Thyroid gland (tissue), 4 donors: Measurements from ENCODE around the gene SQSTM1. TPM values are rescaled to one million over a fixed set of nuclear protein-coding genes. Genes with fewer than 3 reads are reported as not detected.

ENCODE experiments used
- DNase-seq, 2 donors: peaks; one replicate each; pipeline ENCODE4 v3.0.0-alpha.2; 2019
- H3K27ac ChIP-seq, 3 donors: fragments of 200-600 bp; sonication (generic); 1 replicate in 2 of 3; 2 replicates in 1 of 3; pipeline ENCODE4 v1.5.1; 2016 to 2019; ENCODE audit warnings: mild to moderate bottlenecking in 1 of 3, moderate library complexity in 1 of 3
- H3K27me3 ChIP-seq: fragments of 200-600 bp; sonication (generic); one replicate; pipeline ENCODE4 v1.5.1; 2019
- H3K36me3 ChIP-seq, 2 donors: fragments of 200-600 bp; sonication (generic); one replicate each; pipeline ENCODE4 v1.5.1; 2016 to 2019
- H3K4me1 ChIP-seq, 2 donors: fragments of 200-600 bp; sonication (generic); one replicate each; pipeline ENCODE4 v1.5.1; 2017 to 2019
- H3K4me3 ChIP-seq, 3 donors: fragments of 200-600 bp; sonication (generic); replicated peaks in 1 of 3; 1 replicate in 2 of 3; 2 replicates in 1 of 3; pipeline ENCODE4 v1.5.1; 2016; ENCODE audit warnings: mild to moderate bottlenecking in 1 of 3
- H3K9me3 ChIP-seq: fragments of 200-600 bp; sonication (generic); one replicate; pipeline ENCODE4 v1.5.1; 2017
- CTCF ChIP-seq, 6 experiments: fragments of 200-600 bp in 3 of 6; fragments of 450-650 bp in 3 of 6; sonication (generic) in 3 of 6; IDR thresholded peaks; one replicate each; pipeline ENCODE4 v1.5.1; 2016 to 2019; ENCODE audit warnings: antibody characterized with exemption in 6 of 6, mild to moderate bottlenecking in 2 of 6, inconsistent platforms in 1 of 6, moderate library complexity in 1 of 6
- POLR2A ChIP-seq, 2 donors: fragments of 450-650 bp; IDR thresholded peaks; one replicate each; pipeline ENCODE4 v1.6.1; 2017; ENCODE audit warnings: antibody characterized with exemption in 2 of 2, mild to moderate bottlenecking in 2 of 2, moderate library complexity in 1 of 2
- WGBS, 2 donors: methylation state at CpG; one replicate each; pipeline ENCODE4 v1.1.5; 2017; 5-methylcytosine and 5-hydroxymethylcytosine counted together
- intact Hi-C: fragments of 100-400 bp; cut with DNase I; formaldehyde crosslinking; loops from one replicate; pipeline ENCODE4 v1.15.1; 2023
- total RNA-seq, 4 donors: library from RNA; depleted of rRNA; stranded (reverse); fragments of >200 nt; gene quantifications; one replicate each; pipeline ENCODE4 v1.2.3, GENCODE V29; 2016

The SQSTM1 gene
- total RNA-seq, 4 donors from 2014 or later = 649 to 1,146 (median 971) TPM

- no peak overlapping the region for H3K4me3 ChIP-seq
- H3K9me3 ChIP-seq = no peaks in the 10 kb centered on the region
- no peak for TF ChIP-seq CTCF (IDR thresholded peaks at IDR 0.05)
- no peak for TF ChIP-seq POLR2A (IDR thresholded peaks at IDR 0.05)
- H3K27ac ChIP-seq = no peak overlapping the region
- intact Hi-C loops = no loop called here
- H3K27me3 ChIP-seq = no peaks in the 10 kb centered on the region
- WGBS, 2 donors = 94 to 100% methylated on average over 2 to 3 of the region's 3 CpGs
- H3K36me3 ChIP-seq = peaks cover 37 to 47% of the 10 kb centered on the region in 2 donors
- no peak for DNase-seq
- peaks cover 0 to 6% of the 10 kb centered on the region in 2 donors for H3K4me1 ChIP-seq
Observed at GRCh38 chr5:179874136-179874535, 53.4 kb downstream of the SQSTM1 start.

GRCh38 chr5:179874536-179875292 is 54.0 kb downstream of the SQSTM1 start:
- Histone ChIP-seq H3K9me3 (no peaks in the 10 kb centered on the region), H3K36me3 (peaks cover 40 to 49% of the 10 kb centered on the region in 2 donors), H3K4me3 (no peak overlapping the region), H3K4me1 (peaks cover 0 to 6% of the 10 kb centered on the region in 2 donors), H3K27me3 (no peaks in the 10 kb centered on the region), H3K27ac (no peak overlapping the region)
- TF ChIP-seq POLR2A (IDR thresholded peaks at IDR 0.05) = no peak
- TF ChIP-seq CTCF (IDR thresholded peaks at IDR 0.05) = no peak
- WGBS, 2 donors = 96 to 98% methylated on average over 23 to 24 of the region's 28 CpGs
- intact Hi-C loops = no loop called here
- no peak for DNase-seq

GRCh38 chr5:179875741-179876609 is 55.3 kb downstream of the SQSTM1 start:
- TF ChIP-seq POLR2A (IDR thresholded peaks at IDR 0.05) (no peak), CTCF (IDR thresholded peaks at IDR 0.05) (no peak)

GRCh38 chr5:179876610-179876952 is 55.9 kb downstream of the SQSTM1 start:
- H3K9me3 ChIP-seq = no peaks in the 10 kb centered on the region
- no peak for DNase-seq
- intact Hi-C loops = no loop called here
- no peak overlapping the region for H3K27ac ChIP-seq
- peaks cover 40 to 45% of the 10 kb centered on the region in 2 donors for H3K36me3 ChIP-seq
- 90 to 96% methylated on average over 3 of the region's 3 CpGs for WGBS, 2 donors
- no peaks in the 10 kb centered on the region for H3K27me3 ChIP-seq
- TF ChIP-seq CTCF (IDR thresholded peaks at IDR 0.05) (no peak), POLR2A (IDR thresholded peaks at IDR 0.05) (no peak)
- H3K4me3 ChIP-seq = no peak overlapping the region
- H3K4me1 ChIP-seq = no peaks in the 10 kb centered on the region

More at GRCh38 chr5:179875741-179876609, 55.3 kb downstream of the SQSTM1 start:
- Histone ChIP-seq H3K27ac (no peak overlapping the region), H3K36me3 (peaks cover 40 to 45% of the 10 kb centered on the region in 2 donors), H3K4me3 (no peak overlapping the region), H3K27me3 (no peaks in the 10 kb centered on the region), H3K9me3 (no peaks in the 10 kb centered on the region), H3K4me1 (peaks cover 0 to 2% of the 10 kb centered on the region in 2 donors)
- WGBS, 2 donors = 91 to 94% methylated on average over 15 to 16 of the region's 16 CpGs
- no peak for DNase-seq
- intact Hi-C loops = no loop called here
